Heart right ventricle (tissue), 16 donors: Measurements from ENCODE around the gene NMNAT3. TPM values are rescaled to one million over a fixed set of nuclear protein-coding genes. Genes with fewer than 3 reads are reported as not detected.

Source experiments
- ATAC-seq, 8 donors: fragments of 200-7000 bp; cut with Tn5 transposase; one replicate each; pipeline ENCODE4 v1.9.1; 2020; ENCODE audit warnings: mild to moderate bottlenecking in 8 of 8, moderate library complexity in 8 of 8, moderate number of reproducible peaks in 1 of 8
- DNase-seq, 2 donors: peaks; one replicate each; pipeline ENCODE4 v3.0.0-alpha.2; 2020
- H3K27ac ChIP-seq, 10 donors: fragments of 200-600 bp; sonication (generic) in 2 of 10; one replicate each; pipeline versions ENCODE4 v1.5.0 to v1.8.0; 2020 to 2022; ENCODE audit warnings: mild to moderate bottlenecking in 3 of 10
- H3K27me3 ChIP-seq, 7 donors: fragments of 200-600 bp; one replicate each; pipeline ENCODE4 v1.8.0; 2021 to 2022; ENCODE audit warnings: mild to moderate bottlenecking in 2 of 7
- H3K36me3 ChIP-seq, 9 donors: fragments of 200-600 bp; sonication (generic) in 1 of 9; one replicate each; pipeline versions ENCODE4 v1.5.0 to v1.8.0; 2020 to 2022; ENCODE audit warnings: mild to moderate bottlenecking in 2 of 9
- H3K4me1 ChIP-seq, 9 donors: fragments of 200-600 bp; sonication (generic) in 1 of 9; one replicate each; pipeline versions ENCODE4 v1.5.0 to v1.8.0; 2020 to 2022; ENCODE audit warnings: mild to moderate bottlenecking in 4 of 9
- H3K4me3 ChIP-seq, 10 donors: fragments of 200-600 bp; sonication (generic) in 2 of 10; one replicate each; pipeline versions ENCODE4 v1.5.0 to v1.8.0; 2020 to 2022; ENCODE audit warnings: mild to moderate bottlenecking in 7 of 10, moderate library complexity in 2 of 10
- H3K9me3 ChIP-seq, 11 donors: fragments of 200-600 bp in 10 of 11; sonication (generic) in 2 of 11; one replicate each; pipeline versions ENCODE4 v1.5.0 to v1.8.0; 2013 to 2022; ENCODE audit warnings: mild to moderate bottlenecking in 2 of 11, control low read depth in 1 of 11, moderate library complexity in 1 of 11
- WGBS, 2 donors: extraction: QIAGEN DNeasy Blood & Tissue Kit; methylation state at CpG; one replicate each; pipeline ENCODE4 v1.1.7; 2013; ENCODE audit warnings: inconsistent platforms in 1 of 2; 5-methylcytosine and 5-hydroxymethylcytosine counted together
- intact Hi-C, 10 donors: fragments of 100-400 bp; cut with DNase I; formaldehyde crosslinking; loops; one replicate each; pipeline versions ENCODE4 v1.11.1 to v1.14.2; 2022
- polyA plus RNA-seq, 2 donors: library from polyadenylated mRNA; stranded (reverse); fragments of 200-250 nt; gene quantifications; one replicate each; pipeline ENCODE4 v1.2.3, GENCODE V29; 2013
- total RNA-seq, 10 donors: library from RNA; stranded (reverse); fragmentation: NEBNext Ultra II Directional in 3 of 10; extraction: Animal tissue kit (Norgen Biotek cat#: 25700) in 3 of 10; gene quantifications; one replicate each; pipeline versions ENCODE4 v1.2.1 to v1.2.4, GENCODE V29; 2021 to 2023
- TF ChIP-seq, protein P1 (sequence below), 9 donors: fragments of 200-600 bp; sonication (generic) in 2 of 9; IDR thresholded peaks; one replicate each; pipeline versions ENCODE4 v1.5.0 to v1.8.0; 2021 to 2022; ENCODE audit warnings: antibody characterized with exemption in 9 of 9, mild to moderate bottlenecking in 5 of 9, moderate library complexity in 1 of 9
- donor health status: Arrhythmogenic right ventricular cardiomyopathy.
- donor health status: ischemic (EF 13 %, LVEDD 7.1; RV severe dilation, severe dysfunction).
- donor health status: healthy with polysubstance abuse.
- donor health status: DM: no; HTN: yes; CAD: no.
- donor health status: DM: no; HTN: no; CAD: no.
- donor health status: ischemic (EF 25% LVEDD 6.9; RV normal size, moderate dysfunction).
- donor health status: ischemic (EF 25% LVEDD 5.7; RV mildly dilated, moderate dysfunction).
- donor health status: healthy.
- donor health status: DM: yes; HTN: yes; CAD: no.
- donor health status: Ischemic cardiomyopathy.
- donor health status: ischemic (EF 35%, LVEDD 5.7; RV mildly dilated, moderate dysfunction).
- donor health status: nonischemic (EF 11% LVEDD 7.7; RV severe dilation, severe dysfunction).
- donor health status: DM: yes; HTN: yes; CAD: no.
- donor health status: PGD.
- donor health status: ischemic (EF 29% LVEDD 5.4; RV normal size, mild dysfunction).
- donor health status: nonischemic (EF 23%, LVEDD 6.1; RV moderate dilation, normal function).

The NMNAT3 gene
- total and polyA plus RNA-seq, 12 donors = 6.2 to 15.3 (median 12.7) TPM

DNA sequence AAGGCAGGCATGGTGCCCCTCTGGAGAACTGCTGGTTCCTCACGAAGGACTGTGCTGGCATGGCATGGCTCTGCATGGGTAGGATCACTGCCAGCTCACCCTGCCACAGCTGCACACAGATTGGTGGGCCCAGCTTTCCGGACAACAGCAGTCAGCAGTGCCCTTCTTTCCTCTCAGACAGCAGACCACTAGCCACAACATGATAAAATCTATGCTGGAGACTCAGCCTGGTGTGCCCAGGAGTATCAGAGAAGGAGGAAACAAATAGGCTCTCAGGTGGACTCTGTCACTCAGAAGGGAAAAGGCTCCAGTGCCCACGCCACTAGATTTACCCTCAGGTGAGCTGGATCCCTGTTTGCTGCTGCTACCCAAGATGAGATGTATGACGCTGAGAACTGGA is 4.9 kb downstream of the NMNAT3 start:
- Histone ChIP-seq H3K4me1 (peaks cover 3 to 19% (median 10%) of the 10 kb centered on the region in 9 donors), H3K36me3 (peaks cover 0 to 2% (median 0%) of the 10 kb centered on the region in 9 donors), H3K4me3 (no peak overlapping the region), H3K27ac (no peak overlapping the region), H3K9me3 (no peaks in the 10 kb centered on the region), H3K27me3 (no peaks in the 10 kb centered on the region)
- ATAC-seq (no peak), DNase-seq (no peak)
- WGBS, 2 donors = 75 to 83% methylated on average over 4 of the region's 4 CpGs
- intact Hi-C loops = no loop called here
- TF ChIP-seq, protein P1, sequence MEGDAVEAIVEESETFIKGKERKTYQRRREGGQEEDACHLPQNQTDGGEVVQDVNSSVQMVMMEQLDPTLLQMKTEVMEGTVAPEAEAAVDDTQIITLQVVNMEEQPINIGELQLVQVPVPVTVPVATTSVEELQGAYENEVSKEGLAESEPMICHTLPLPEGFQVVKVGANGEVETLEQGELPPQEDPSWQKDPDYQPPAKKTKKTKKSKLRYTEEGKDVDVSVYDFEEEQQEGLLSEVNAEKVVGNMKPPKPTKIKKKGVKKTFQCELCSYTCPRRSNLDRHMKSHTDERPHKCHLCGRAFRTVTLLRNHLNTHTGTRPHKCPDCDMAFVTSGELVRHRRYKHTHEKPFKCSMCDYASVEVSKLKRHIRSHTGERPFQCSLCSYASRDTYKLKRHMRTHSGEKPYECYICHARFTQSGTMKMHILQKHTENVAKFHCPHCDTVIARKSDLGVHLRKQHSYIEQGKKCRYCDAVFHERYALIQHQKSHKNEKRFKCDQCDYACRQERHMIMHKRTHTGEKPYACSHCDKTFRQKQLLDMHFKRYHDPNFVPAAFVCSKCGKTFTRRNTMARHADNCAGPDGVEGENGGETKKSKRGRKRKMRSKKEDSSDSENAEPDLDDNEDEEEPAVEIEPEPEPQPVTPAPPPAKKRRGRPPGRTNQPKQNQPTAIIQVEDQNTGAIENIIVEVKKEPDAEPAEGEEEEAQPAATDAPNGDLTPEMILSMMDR (IDR thresholded peaks at IDR 0.05) = no peak

DNA sequence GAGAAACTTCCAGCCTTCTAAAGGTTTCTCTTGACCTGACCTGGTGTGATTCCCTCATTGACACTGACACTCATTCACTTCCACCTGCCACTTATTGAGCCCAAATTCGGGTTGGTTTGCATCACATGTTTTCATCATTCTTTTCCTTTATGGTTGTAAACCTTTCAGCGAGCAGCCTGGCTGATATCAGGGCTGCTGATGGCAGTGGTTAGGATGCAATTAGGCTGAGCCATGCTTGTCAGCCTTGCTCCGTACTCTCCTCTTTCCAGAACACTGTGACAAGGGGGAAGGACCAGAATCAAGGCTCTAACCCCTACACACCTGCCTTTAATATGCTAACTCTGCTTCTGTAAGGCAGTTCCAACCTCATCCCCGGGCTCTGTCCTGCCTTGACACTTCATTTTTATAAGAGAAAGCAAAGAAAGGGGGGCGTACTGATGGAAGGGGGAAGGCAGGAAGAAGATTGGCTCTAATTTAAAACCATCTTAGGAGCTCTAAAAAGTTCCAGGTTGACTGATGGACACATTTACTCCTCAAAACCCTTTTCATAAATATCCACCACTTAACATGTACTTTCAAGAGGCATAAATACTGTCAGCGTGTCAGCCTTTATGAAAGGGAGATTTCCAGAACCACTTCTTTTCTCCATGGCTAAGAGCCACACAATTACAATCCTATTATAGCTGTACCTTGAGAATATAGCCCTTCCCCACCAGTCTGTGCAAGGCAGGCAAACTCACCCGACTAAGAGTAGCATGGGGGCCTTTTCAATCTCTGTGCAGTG is 5.7 kb downstream of the NMNAT3 start:
- 73 to 78% methylated on average over 7 of the region's 7 CpGs for WGBS, 2 donors
- Histone ChIP-seq H3K4me1 (peaks cover 3 to 15% (median 6%) of the 10 kb centered on the region in 9 donors), H3K27ac (no peak overlapping the region), H3K36me3 (peaks cover 0 to 2% (median 0%) of the 10 kb centered on the region in 9 donors), H3K4me3 (no peak overlapping the region), H3K9me3 (no peaks in the 10 kb centered on the region), H3K27me3 (no peaks in the 10 kb centered on the region)
- intact Hi-C loops = no loop called here
- ATAC-seq (no peak), DNase-seq (no peak)
- TF ChIP-seq, protein P1 (IDR thresholded peaks at IDR 0.05) = no peak

DNA sequence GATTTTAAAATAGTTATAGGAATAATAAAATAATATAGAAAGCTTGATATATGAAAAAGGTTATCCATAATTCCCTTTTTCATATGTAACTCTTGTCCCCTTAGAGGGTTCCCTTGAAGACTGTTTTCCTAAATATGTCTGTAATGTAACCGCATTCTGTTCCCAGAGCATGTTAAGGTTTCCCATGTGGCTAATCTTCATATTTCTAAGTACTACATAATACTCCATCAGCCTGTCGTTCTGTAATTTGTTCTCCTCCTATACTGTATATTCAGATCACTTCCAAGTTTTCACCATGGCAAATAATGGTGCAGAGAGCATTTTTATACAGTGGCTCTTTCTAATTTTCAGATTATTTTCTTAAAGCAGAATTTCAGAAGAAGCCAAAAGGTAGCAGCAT is 6.7 kb downstream of the NMNAT3 start:
- ATAC-seq = no peak
- 80 to 81% methylated on average over 2 of the region's 2 CpGs for WGBS, 2 donors
- intact Hi-C loops = no loop called here

DNA sequence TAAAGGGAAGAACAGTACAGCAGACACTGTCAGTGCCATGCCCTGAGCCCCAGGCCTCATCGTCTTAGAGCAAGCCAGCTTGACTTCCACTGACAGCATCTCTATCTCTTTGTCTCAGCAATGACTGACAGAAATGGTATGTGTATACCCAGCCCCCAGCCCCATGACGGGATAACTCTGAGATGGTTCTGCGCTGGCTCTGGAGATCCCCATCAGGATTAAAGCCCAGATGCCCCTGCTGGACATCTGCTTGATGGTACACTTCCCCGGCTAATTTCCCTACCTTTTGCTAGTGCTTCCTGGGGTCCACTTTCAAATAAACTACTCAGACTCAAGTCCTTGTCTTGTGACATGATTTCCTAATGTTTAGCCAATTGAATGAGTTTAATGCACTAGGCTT is 7.6 kb downstream of the NMNAT3 start:
- no peak overlapping the region for H3K27ac ChIP-seq
- H3K27me3 ChIP-seq = no peaks in the 10 kb centered on the region
- peaks cover 0 to 2% (median 0%) of the 10 kb centered on the region in 9 donors for H3K36me3 ChIP-seq
- TF ChIP-seq, protein P1 (IDR thresholded peaks at IDR 0.05) = no peak
- no peak overlapping the region for H3K4me3 ChIP-seq
- H3K4me1 ChIP-seq = peaks cover 0 to 8% (median 2%) of the 10 kb centered on the region in 9 donors
- 75 to 80% methylated on average over 4 of the region's 4 CpGs for WGBS, 2 donors
- no peak for DNase-seq
- no peaks in the 10 kb centered on the region for H3K9me3 ChIP-seq
- ATAC-seq = no peak
- intact Hi-C loops = no loop called here

More for the DNA sequence above, 6.7 kb downstream of the NMNAT3 start:
- no peak overlapping the region for H3K4me3 ChIP-seq
- H3K36me3 ChIP-seq = peaks cover 0 to 2% (median 0%) of the 10 kb centered on the region in 9 donors
- no peaks in the 10 kb centered on the region for H3K9me3 ChIP-seq
- H3K27ac ChIP-seq = no peak overlapping the region
- TF ChIP-seq, protein P1 (IDR thresholded peaks at IDR 0.05) = no peak
- H3K4me1 ChIP-seq = peaks cover 0 to 6% (median 0%) of the 10 kb centered on the region in 9 donors
- DNase-seq = no peak
- no peaks in the 10 kb centered on the region for H3K27me3 ChIP-seq
